Thyroid gland (tissue), 4 donors: ENCODE measurements around the gene NUMBL. TPM values are rescaled to one million over a fixed set of nuclear protein-coding genes. Genes with fewer than 3 reads are reported as not detected.
"Not testable (repeated sequence)": the region's sequence is repeated elsewhere in the genome, so short reads cannot be mapped to it uniquely, and the experiment has no call there.

Source experiments
- DNase-seq, 2 donors: peaks; one replicate each; pipeline ENCODE4 v3.0.0-alpha.2; 2019
- H3K27ac ChIP-seq, 3 donors: fragments of 200-600 bp; sonication (generic); 1 replicate in 2 of 3; 2 replicates in 1 of 3; pipeline ENCODE4 v1.5.1; 2016 to 2019; ENCODE audit warnings: mild to moderate bottlenecking in 1 of 3, moderate library complexity in 1 of 3
- H3K27me3 ChIP-seq: fragments of 200-600 bp; sonication (generic); one replicate; pipeline ENCODE4 v1.5.1; 2019
- H3K36me3 ChIP-seq, 2 donors: fragments of 200-600 bp; sonication (generic); one replicate each; pipeline ENCODE4 v1.5.1; 2016 to 2019
- H3K4me1 ChIP-seq, 2 donors: fragments of 200-600 bp; sonication (generic); one replicate each; pipeline ENCODE4 v1.5.1; 2017 to 2019
- H3K4me3 ChIP-seq, 3 donors: fragments of 200-600 bp; sonication (generic); replicated peaks in 1 of 3; 1 replicate in 2 of 3; 2 replicates in 1 of 3; pipeline ENCODE4 v1.5.1; 2016; ENCODE audit warnings: mild to moderate bottlenecking in 1 of 3
- H3K9me3 ChIP-seq: fragments of 200-600 bp; sonication (generic); one replicate; pipeline ENCODE4 v1.5.1; 2017
- CTCF ChIP-seq, 6 experiments: fragments of 200-600 bp in 3 of 6; fragments of 450-650 bp in 3 of 6; sonication (generic) in 3 of 6; IDR thresholded peaks; one replicate each; pipeline ENCODE4 v1.5.1; 2016 to 2019; ENCODE audit warnings: antibody characterized with exemption in 6 of 6, mild to moderate bottlenecking in 2 of 6, inconsistent platforms in 1 of 6, moderate library complexity in 1 of 6
- POLR2A ChIP-seq, 2 donors: fragments of 450-650 bp; IDR thresholded peaks; one replicate each; pipeline ENCODE4 v1.6.1; 2017; ENCODE audit warnings: antibody characterized with exemption in 2 of 2, mild to moderate bottlenecking in 2 of 2, moderate library complexity in 1 of 2
- WGBS, 2 donors: methylation state at CpG; one replicate each; pipeline ENCODE4 v1.1.5; 2017; 5-methylcytosine and 5-hydroxymethylcytosine counted together
- intact Hi-C: fragments of 100-400 bp; cut with DNase I; formaldehyde crosslinking; loops from one replicate; pipeline ENCODE4 v1.15.1; 2023
- total RNA-seq, 4 donors: library from RNA; depleted of rRNA; stranded (reverse); fragments of >200 nt; gene quantifications; one replicate each; pipeline ENCODE4 v1.2.3, GENCODE V29; 2016

Gene NUMBL
- total RNA-seq, 4 donors from 2014 or later, result 14.2 to 22.5 (median 17.0) TPM

GRCh38 chr19:40650749-40651305 lies 39.6 kb downstream of the NUMBL start:
- intact Hi-C loops, result loop anchor here (10.0 kb wide), 1 partner anchor 484 kb away; no protein-coding TSS in a partner anchor
- Histone ChIP-seq H3K4me1 (peaks cover 10 to 23% of the 10 kb centered on the region in 2 donors), H3K4me3 (no peak overlapping the region), H3K9me3 (no peaks in the 10 kb centered on the region), H3K27me3 (no peaks in the 10 kb centered on the region), H3K27ac (peak overlapping the region in 1 of 3 donors; percentile 7), H3K36me3 (no peaks in the 10 kb centered on the region)
- no peak for DNase-seq
- no peak for TF ChIP-seq CTCF (IDR thresholded peaks at IDR 0.05)
- no peak for TF ChIP-seq POLR2A (IDR thresholded peaks at IDR 0.05)
- WGBS, 2 donors, result 85 to 90% methylated on average over 8 of the region's 8 CpGs

GRCh38 chr19:40649903-40650675 lies 40.4 kb downstream of the NUMBL start:
- H3K4me1 ChIP-seq, result peaks cover 13 to 29% of the 10 kb centered on the region in 2 donors
- not testable (repeated sequence) for DNase-seq, H3K27me3 ChIP-seq, H3K9me3 ChIP-seq, H3K36me3 ChIP-seq, H3K4me3 ChIP-seq
- intact Hi-C loops, result loop anchor here (10.0 kb wide), 1 partner anchor 485 kb away; no protein-coding TSS in a partner anchor
- 89 to 90% methylated on average over 9 of the region's 9 CpGs for WGBS, 2 donors
- peak overlapping the region; percentile 6 to 36 (median 14) for H3K27ac ChIP-seq

- Histone ChIP-seq H3K36me3 (no peaks in the 10 kb centered on the region), H3K9me3 (no peaks in the 10 kb centered on the region), H3K4me3 (no peak overlapping the region), H3K4me1 (peaks cover 18 to 26% of the 10 kb centered on the region in 2 donors), H3K27ac (peak overlapping the region; percentile 57 to 89 (median 88)), H3K27me3 (no peaks in the 10 kb centered on the region)
- TF ChIP-seq CTCF (IDR thresholded peaks at IDR 0.05) (no peak), POLR2A (IDR thresholded peaks at IDR 0.05) (no peak)
- no peak for DNase-seq
- WGBS, 2 donors, result 85 to 92% methylated on average over 5 of the region's 5 CpGs
- intact Hi-C loops, result no loop called here
These were observed 43.7 kb downstream of the NUMBL start for GRCh38 chr19:40646743-40647254.

DNA sequence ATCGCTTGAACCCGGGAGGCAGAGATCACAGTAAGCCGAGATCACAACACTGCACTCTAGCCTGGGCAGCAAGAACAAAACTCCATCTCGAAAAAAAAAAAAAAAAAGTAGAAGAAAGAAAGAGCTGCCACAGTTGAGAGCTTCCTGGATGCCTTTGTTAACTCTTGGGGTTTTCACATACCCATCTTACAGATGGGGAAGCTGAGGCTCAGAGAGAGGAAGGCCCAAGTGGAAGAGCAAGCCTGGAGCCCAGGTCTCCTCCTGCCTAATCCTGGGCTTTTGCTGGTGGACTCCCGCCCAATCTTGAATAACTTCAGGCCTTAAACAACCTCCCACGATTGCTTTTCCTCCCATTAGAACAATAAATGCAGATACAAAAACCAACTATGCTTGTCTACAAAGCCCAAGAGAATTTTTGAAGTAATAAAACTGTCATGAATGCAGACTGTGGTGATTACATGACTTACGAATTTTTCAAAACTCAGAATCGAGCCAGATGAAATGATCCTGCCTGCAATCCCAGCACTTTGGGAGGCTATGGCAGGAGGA lies 47.6 kb downstream of the NUMBL start:
- intact Hi-C loops, result no loop called here
- WGBS, 2 donors, result 83 to 86% methylated on average over 8 of the region's 8 CpGs
- no peak overlapping the region for H3K4me3 ChIP-seq
- H3K27me3 ChIP-seq, result no peaks in the 10 kb centered on the region
- H3K27ac ChIP-seq, result no peak overlapping the region
- H3K4me1 ChIP-seq, result peaks cover 18 to 23% of the 10 kb centered on the region in 2 donors
- TF ChIP-seq CTCF (IDR thresholded peaks at IDR 0.05) (no peak), POLR2A (IDR thresholded peaks at IDR 0.05) (no peak)
- no peaks in the 10 kb centered on the region for H3K36me3 ChIP-seq
- DNase-seq, result no peak
- no peaks in the 10 kb centered on the region for H3K9me3 ChIP-seq

- TF ChIP-seq POLR2A (IDR thresholded peaks at IDR 0.05), result no peak
- TF ChIP-seq CTCF (IDR thresholded peaks at IDR 0.05), result no peak
- Histone ChIP-seq H3K36me3 (no peaks in the 10 kb centered on the region), H3K27ac (no peak overlapping the region), H3K4me3 (no peak overlapping the region), H3K9me3 (no peaks in the 10 kb centered on the region), H3K27me3 (no peaks in the 10 kb centered on the region), H3K4me1 (peaks cover 18 to 23% of the 10 kb centered on the region in 2 donors)
- WGBS, 2 donors, result 93% methylated on average over 18 of the region's 18 CpGs
- intact Hi-C loops, result no loop called here
- DNase-seq, result no peak
These were observed 48.3 kb downstream of the NUMBL start for GRCh38 chr19:40642051-40642706.
